Adrenal gland (tissue), 12 donors: ENCODE results near the gene VWC2L. TPM values are rescaled to one million over a fixed set of nuclear protein-coding genes. Genes with fewer than 3 reads are reported as not detected.
A peak's percentile ranks its signal among the peaks of the same experiment; 100 is the strongest.

Experiments used
- DNase-seq, 7 donors: peaks; one replicate each; pipeline ENCODE4 v3.0.0-alpha.2; 2019 to 2020
- H3K27ac ChIP-seq, 5 donors: fragments of 200-600 bp; sonication (generic) in 4 of 5; 1 replicate in 3 of 5; 2 replicates in 2 of 5; pipeline versions ENCODE4 v1.5.1 to v1.8.0; 2016 to 2020; ENCODE audit warnings: mild to moderate bottlenecking in 1 of 5
- H3K27me3 ChIP-seq: fragments of 200-600 bp; 2 replicates; pipeline ENCODE4 v1.8.0; 2021
- H3K36me3 ChIP-seq, 2 donors: fragments of 200-600 bp; replicated peaks in 1 of 2; 1 replicate in 1 of 2; 2 replicates in 1 of 2; pipeline versions ENCODE4 v1.5.1 to v1.8.0; 2018 to 2022
- H3K4me1 ChIP-seq, 2 donors: fragments of 200-600 bp; replicated peaks in 1 of 2; 1 replicate in 1 of 2; 2 replicates in 1 of 2; pipeline versions ENCODE4 v1.5.1 to v1.8.0; 2018 to 2021
- H3K4me3 ChIP-seq, 4 donors: fragments of 200-600 bp; sonication (generic) in 3 of 4; one replicate each; pipeline ENCODE4 v1.5.1; 2016 to 2018
- H3K9me3 ChIP-seq, 3 donors: fragments of 200-600 bp; sonication (generic) in 1 of 3; replicated peaks in 1 of 3; 1 replicate in 2 of 3; 2 replicates in 1 of 3; pipeline versions ENCODE4 v1.5.1 to v1.8.0; 2016 to 2021
- CTCF ChIP-seq, 6 experiments: fragments of 450-650 bp in 4 of 6; fragments of 200-600 bp in 2 of 6; sonication (generic) in 1 of 6; IDR thresholded peaks; 1 replicate in 5 of 6; 2 replicates in 1 of 6; pipeline versions ENCODE4 v1.5.1 to v1.8.0; 2016 to 2021; ENCODE audit warnings: antibody characterized with exemption in 6 of 6, mild to moderate bottlenecking in 2 of 6, moderate library complexity in 1 of 6
- POLR2A ChIP-seq, 2 donors: fragments of 450-650 bp; IDR thresholded peaks; one replicate each; pipeline ENCODE4 v1.6.1; 2017; ENCODE audit warnings: antibody characterized with exemption in 2 of 2, mild to moderate bottlenecking in 2 of 2, moderate library complexity in 1 of 2
- WGBS, 4 donors: extraction: QIAGEN DNeasy Blood & Tissue Kit in 2 of 4; methylation state at CpG; one replicate each; pipeline versions ENCODE4 v1.1.5 to v1.1.7; 2013 to 2017; 5-methylcytosine and 5-hydroxymethylcytosine counted together
- intact Hi-C, 2 donors: fragments of 100-400 bp; cut with DNase I; formaldehyde crosslinking; loops; one replicate each; pipeline versions ENCODE4 v1.14.1 to v1.15.0; 2022 to 2023
- polyA plus RNA-seq, 3 donors: library from polyadenylated mRNA; stranded (reverse); fragments of 200-250 nt in 2 of 3; fragments of 350-450 nt in 1 of 3; fragmentation: Illumina TruSeq in 1 of 3; extraction: RNeasy Lipid Tissue Mini Kit (QIAGEN cat#74804) in 1 of 3; gene quantifications; one replicate each; pipeline ENCODE4 v1.2.3, GENCODE V29; 2013 to 2014
- total RNA-seq, 9 donors: library from RNA; depleted of rRNA in 4 of 9; stranded (reverse); fragments of >200 nt in 4 of 9; fragments of 120-200 nt in 1 of 9; fragmentation: NEBNext Ultra II Directional in 1 of 9; extraction: Animal tissue kit (Norgen Biotek cat#: 25700) in 1 of 9; gene quantifications; one replicate each; pipeline versions ENCODE4 v1.1.0 to v1.2.4, GENCODE V29; 2013 to 2023
- donor health status: healthy with polysubstance abuse.
- donor health status: Bipolar disorder and iron deficiency.
- donor health status: DM: yes; HTN: yes; CAD: no.
- donor health status: DM: no; HTN: no; CAD: no.
- donor health status: DM: no; HTN: no; CAD: no.
- donor health status: DM: yes; HTN: yes; CAD: no.

The VWC2L gene
- total and polyA plus RNA-seq, 12 donors = 0.06 to 0.28 TPM; not detected in 10

- Histone ChIP-seq H3K27me3 (no peaks in the 10 kb centered on the region), H3K4me3 (no peak overlapping the region), H3K9me3 (no peaks in the 10 kb centered on the region), H3K36me3 (no peaks in the 10 kb centered on the region), H3K27ac (no peak overlapping the region), H3K4me1 (no peaks in the 10 kb centered on the region)
- no peak for DNase-seq
- intact Hi-C loops = no loop called here
- no peak for TF ChIP-seq CTCF (IDR thresholded peaks at IDR 0.05)
- no peak for TF ChIP-seq POLR2A (IDR thresholded peaks at IDR 0.05)
- WGBS, 4 donors = 75 to 87% (median 85%) methylated on average over 2 of the region's 2 CpGs
These were observed 81.8 kb downstream of the VWC2L start for GRCh38 chr2:214492608-214493007.

GRCh38 chr2:214497489-214497888 is 86.6 kb downstream of the VWC2L start:
- DNase-seq = peak in 1 of 7 donors; percentile 7
- no peaks in the 10 kb centered on the region for H3K36me3 ChIP-seq
- H3K27me3 ChIP-seq = no peaks in the 10 kb centered on the region
- 49 to 76% (median 63%) methylated on average over 3 of the region's 3 CpGs for WGBS, 4 donors
- H3K4me3 ChIP-seq = no peak overlapping the region
- no peak overlapping the region for H3K27ac ChIP-seq
- H3K9me3 ChIP-seq = no peaks in the 10 kb centered on the region
- intact Hi-C loops = no loop called here
- TF ChIP-seq POLR2A (IDR thresholded peaks at IDR 0.05) (no peak), CTCF (IDR thresholded peaks at IDR 0.05) (no peak)
- no peaks in the 10 kb centered on the region for H3K4me1 ChIP-seq

GRCh38 chr2:214503568-214503967 is 92.7 kb downstream of the VWC2L start:
- H3K4me1 ChIP-seq = no peaks in the 10 kb centered on the region
- TF ChIP-seq POLR2A (IDR thresholded peaks at IDR 0.05) (no peak), CTCF (IDR thresholded peaks at IDR 0.05) (no peak)
- H3K27me3 ChIP-seq = no peaks in the 10 kb centered on the region
- H3K27ac ChIP-seq = no peak overlapping the region
- DNase-seq = no peak
- no peaks in the 10 kb centered on the region for H3K9me3 ChIP-seq
- no peaks in the 10 kb centered on the region for H3K36me3 ChIP-seq
- H3K4me3 ChIP-seq = no peak overlapping the region
- WGBS, 4 donors = 68 to 79% (median 73%) methylated on average over 1 of the region's 1 CpG
- intact Hi-C loops = no loop called here

- H3K4me3 ChIP-seq = no peak overlapping the region
These were observed 93.9 kb downstream of the VWC2L start for GRCh38 chr2:214504599-214505376.

More at GRCh38 chr2:214504599-214505376, 93.9 kb downstream of the VWC2L start:
- no peaks in the 10 kb centered on the region for H3K36me3 ChIP-seq
- H3K4me1 ChIP-seq = no peaks in the 10 kb centered on the region
- no peaks in the 10 kb centered on the region for H3K9me3 ChIP-seq
- WGBS, 4 donors = 62 to 66% (median 65%) methylated on average over 8 of the region's 8 CpGs
- no peak for TF ChIP-seq CTCF (IDR thresholded peaks at IDR 0.05)
- no peak for TF ChIP-seq POLR2A (IDR thresholded peaks at IDR 0.05)
- no peaks in the 10 kb centered on the region for H3K27me3 ChIP-seq
- H3K27ac ChIP-seq = no peak overlapping the region
- intact Hi-C loops = no loop called here
- DNase-seq = no peak
